GF-D8 (cell line): ENCODE results near the gene POU6F2.

Experiments
- DNase-seq: peaks from one replicate; lab custom pipeline; 2025; lab: John Stamatoyannopoulos, UW

Gene POU6F2

GRCh38 chr7:39509912-39510311, 532.2 kb downstream of the POU6F2 start:
- no peak for DNase-seq

- no peak for DNase-seq
Observed at GRCh38 chr7:39510864-39511354, 533.2 kb downstream of the POU6F2 start.

GRCh38 chr7:39515534-39516228, 538.0 kb downstream of the POU6F2 start:
- no peak for DNase-seq

GRCh38 chr7:39516498-39516897, 538.8 kb downstream of the POU6F2 start:
- no peak for DNase-seq

- no peak for DNase-seq
Observed at GRCh38 chr7:39517240-39517639, 539.5 kb downstream of the POU6F2 start.
